ENCODE data around the gene BCL2L12. TPM values are rescaled to one million over a fixed set of nuclear protein-coding genes. Genes with fewer than 3 reads are reported as not detected.

Gene BCL2L12
- total RNA-seq, 1 donor from 2014 or later, result 17.0 TPM

DNA sequence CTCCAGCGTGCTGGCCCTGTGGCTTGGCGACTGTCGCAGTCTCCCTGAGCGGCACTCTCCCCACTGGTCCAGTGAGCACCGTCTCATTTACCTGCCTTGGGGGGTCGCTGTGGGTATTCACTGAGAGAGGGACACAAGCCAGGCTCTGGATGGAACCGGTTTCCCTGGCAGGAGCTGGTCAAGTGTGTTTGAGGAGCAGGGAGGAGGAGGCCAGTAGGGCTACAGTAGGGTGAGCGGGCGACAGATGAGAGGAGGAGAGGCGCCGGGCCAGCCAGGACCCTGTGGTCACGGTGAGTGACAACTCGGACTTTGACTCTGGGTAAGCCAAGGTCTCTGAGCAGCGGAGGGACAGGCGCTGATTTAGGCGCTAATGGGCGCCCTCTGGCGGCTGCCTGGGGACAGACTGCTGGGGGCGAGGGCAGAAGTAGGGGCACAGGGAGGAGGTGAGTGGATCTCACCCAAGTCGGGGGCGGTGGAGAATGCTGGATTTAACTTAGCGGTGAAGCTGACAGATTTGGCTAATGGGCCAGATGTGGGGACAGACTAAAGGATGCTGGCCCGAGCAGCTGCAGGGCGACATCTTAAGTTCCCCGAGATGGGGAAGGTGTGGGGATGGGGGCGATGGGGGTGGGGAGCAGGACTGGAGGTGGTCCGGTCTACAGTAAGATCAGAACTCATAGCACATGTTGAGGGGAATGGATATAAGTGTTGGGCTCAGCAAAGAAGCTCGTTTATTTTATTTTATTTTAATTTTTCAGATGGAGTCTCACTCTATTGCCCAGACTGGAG, 6.6 kb downstream of the BCL2L12 start:
- ATAC-seq, result peak; percentile 18 to 21
- intact Hi-C loops (cut with DNase I), result no loop called here
- H3K36me3 ChIP-seq, result peaks cover 3% of the 10 kb centered on the region
- H3K4me3 ChIP-seq, result no peak overlapping the region
- TF ChIP-seq, protein P1, sequence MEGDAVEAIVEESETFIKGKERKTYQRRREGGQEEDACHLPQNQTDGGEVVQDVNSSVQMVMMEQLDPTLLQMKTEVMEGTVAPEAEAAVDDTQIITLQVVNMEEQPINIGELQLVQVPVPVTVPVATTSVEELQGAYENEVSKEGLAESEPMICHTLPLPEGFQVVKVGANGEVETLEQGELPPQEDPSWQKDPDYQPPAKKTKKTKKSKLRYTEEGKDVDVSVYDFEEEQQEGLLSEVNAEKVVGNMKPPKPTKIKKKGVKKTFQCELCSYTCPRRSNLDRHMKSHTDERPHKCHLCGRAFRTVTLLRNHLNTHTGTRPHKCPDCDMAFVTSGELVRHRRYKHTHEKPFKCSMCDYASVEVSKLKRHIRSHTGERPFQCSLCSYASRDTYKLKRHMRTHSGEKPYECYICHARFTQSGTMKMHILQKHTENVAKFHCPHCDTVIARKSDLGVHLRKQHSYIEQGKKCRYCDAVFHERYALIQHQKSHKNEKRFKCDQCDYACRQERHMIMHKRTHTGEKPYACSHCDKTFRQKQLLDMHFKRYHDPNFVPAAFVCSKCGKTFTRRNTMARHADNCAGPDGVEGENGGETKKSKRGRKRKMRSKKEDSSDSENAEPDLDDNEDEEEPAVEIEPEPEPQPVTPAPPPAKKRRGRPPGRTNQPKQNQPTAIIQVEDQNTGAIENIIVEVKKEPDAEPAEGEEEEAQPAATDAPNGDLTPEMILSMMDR (IDR thresholded peaks at IDR 0.05), result peak; percentile 89
- H3K4me1 ChIP-seq, result peaks cover 15% of the 10 kb centered on the region
- no peaks in the 10 kb centered on the region for H3K9me3 ChIP-seq
- DNase-seq, result peak; percentile 84
- H3K27me3 ChIP-seq (ENCODE audit: low read depth), result no peaks in the 10 kb centered on the region
- H3K27ac ChIP-seq, result no peak overlapping the region

DNA sequence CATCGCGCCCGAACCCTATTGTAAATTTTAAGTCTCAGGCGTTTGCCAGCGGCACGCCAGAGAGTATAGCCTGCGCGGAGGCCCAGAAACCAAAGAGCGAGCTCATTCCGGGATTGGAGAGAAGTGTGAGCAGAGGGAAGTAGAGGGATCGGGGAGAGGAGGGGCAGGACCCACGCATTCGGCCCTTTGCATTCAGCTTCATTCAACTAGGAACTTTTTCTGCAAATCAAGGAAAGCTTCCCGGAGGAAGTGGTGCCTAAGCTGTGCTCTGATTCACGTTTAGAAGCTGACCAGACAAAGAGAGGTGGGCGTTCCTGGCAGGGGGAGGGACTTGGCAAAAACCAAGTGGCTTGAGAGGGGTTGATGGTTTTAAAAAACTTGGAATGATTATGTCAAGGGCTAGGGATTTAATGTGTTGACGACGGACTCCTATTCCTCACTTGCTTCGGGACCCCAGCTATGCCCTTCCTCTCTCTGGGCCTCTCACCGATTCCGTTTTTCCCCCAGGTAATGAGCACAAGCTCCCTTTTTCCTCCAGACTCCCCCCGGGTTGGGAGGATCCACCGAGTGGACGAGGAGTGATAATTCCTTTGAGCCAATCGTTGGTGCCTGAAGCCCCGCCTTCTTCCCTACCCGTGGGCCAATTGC, 10.5 kb downstream of the BCL2L12 start:
- peaks cover 10% of the 10 kb centered on the region for H3K36me3 ChIP-seq
- H3K27me3 ChIP-seq (ENCODE audit: low read depth), result no peaks in the 10 kb centered on the region
- H3K27ac ChIP-seq, result peak overlapping the region; percentile 92
- no peaks in the 10 kb centered on the region for H3K9me3 ChIP-seq
- intact Hi-C loops (cut with DNase I), result no loop called here
- peaks cover 45% of the 10 kb centered on the region for H3K4me1 ChIP-seq
- ATAC-seq (peak; percentile 66 to 67), DNase-seq (peak; percentile 87)
- TF ChIP-seq, protein P1 (IDR thresholded peaks at IDR 0.05), result no peak
- peak overlapping the region; percentile 88 for H3K4me3 ChIP-seq

DNA sequence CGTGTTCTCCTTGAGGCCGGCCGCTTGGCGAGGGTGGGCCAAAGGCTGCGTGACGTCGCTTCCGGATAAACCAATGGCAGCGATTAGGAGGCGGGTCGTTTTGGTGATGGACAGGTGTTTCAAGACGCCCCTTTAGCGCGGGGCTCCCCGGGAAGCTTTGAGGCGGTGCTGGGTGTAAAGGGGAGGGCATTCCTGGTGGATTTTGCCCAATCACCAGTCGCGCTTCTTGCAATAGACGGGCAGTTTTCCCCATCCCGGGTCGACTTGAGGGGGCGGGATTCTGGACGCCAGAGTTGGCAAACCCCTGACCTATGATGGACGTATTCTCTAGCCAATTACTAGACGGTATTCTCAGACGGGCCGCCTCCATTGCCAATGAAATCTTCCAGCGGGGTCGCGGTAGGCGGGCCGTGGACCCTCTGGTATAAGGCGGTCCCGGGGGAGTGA, 11.1 kb downstream of the BCL2L12 start:
- TF ChIP-seq, protein P1 (IDR thresholded peaks at IDR 0.05), result no peak
- Histone ChIP-seq H3K36me3 (peaks cover 14% of the 10 kb centered on the region), H3K4me3 (peak overlapping the region; percentile 88), H3K27me3 (ENCODE audit: low read depth) (no peaks in the 10 kb centered on the region), H3K4me1 (peaks cover 44% of the 10 kb centered on the region), H3K27ac (peak overlapping the region; percentile 92), H3K9me3 (no peaks in the 10 kb centered on the region)
- DNase-seq (peak; percentile 99), ATAC-seq (peak; percentile 89 to 93)
- intact Hi-C loops (cut with DNase I), result no loop called here

DNA sequence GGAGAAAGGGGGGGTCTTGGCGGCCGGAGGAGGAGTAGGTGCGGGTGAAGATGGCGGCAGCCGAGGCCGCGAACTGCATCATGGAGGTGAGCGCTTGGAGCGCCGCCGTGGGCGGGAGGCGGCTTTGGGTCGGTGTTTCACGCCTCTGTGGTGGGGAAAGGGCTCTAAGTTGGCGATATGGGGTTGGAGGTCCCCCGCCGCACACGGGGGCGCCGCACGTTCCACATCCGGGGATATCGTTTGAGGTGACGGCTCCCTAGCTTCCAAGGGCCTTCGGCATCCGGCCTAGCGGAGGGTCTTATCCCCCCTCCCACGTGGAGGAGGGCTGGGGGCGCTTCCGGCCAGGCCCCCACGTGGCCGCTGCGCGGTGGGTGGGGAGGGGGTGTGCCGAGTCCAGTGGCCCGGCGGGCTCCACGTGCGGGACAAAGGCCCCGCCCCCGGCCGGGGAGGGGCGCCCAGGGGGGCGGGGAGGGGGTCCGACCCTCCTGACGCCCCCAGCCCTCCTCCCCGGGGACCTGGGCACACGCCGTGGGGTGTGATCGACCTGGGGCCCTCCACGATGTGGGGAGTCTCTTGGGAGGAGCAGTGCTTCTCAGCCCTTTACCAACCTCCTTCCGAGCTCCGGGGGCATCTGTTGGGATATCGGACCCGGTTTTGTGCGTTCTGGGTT, 11.6 kb downstream of the BCL2L12 start, which contains the start of gene PRMT1:
PRMT1 (plus strand) TSS at position 41 of the 670 bp plus-strand sequence; CDS start at position 51, 10 bp downstream.
- H3K9me3 ChIP-seq, result no peaks in the 10 kb centered on the region
- H3K4me3 ChIP-seq, result peak within 1 kb of the TSS; percentile 88
- H3K27ac ChIP-seq, result peak within 1 kb of the TSS; percentile 92
- intact Hi-C loops (cut with DNase I), result no loop called here
- peaks cover 38% of the 10 kb centered on the region for H3K4me1 ChIP-seq
- no peaks in the 10 kb centered on the region for H3K27me3 ChIP-seq (ENCODE audit: low read depth)
- TF ChIP-seq, protein P1 (IDR thresholded peaks at IDR 0.05), result no peak
- DNase-seq, result no peak
- peak; percentile 3 to 13 for ATAC-seq
- peaks cover 20% of the 10 kb centered on the region for H3K36me3 ChIP-seq

DNA sequence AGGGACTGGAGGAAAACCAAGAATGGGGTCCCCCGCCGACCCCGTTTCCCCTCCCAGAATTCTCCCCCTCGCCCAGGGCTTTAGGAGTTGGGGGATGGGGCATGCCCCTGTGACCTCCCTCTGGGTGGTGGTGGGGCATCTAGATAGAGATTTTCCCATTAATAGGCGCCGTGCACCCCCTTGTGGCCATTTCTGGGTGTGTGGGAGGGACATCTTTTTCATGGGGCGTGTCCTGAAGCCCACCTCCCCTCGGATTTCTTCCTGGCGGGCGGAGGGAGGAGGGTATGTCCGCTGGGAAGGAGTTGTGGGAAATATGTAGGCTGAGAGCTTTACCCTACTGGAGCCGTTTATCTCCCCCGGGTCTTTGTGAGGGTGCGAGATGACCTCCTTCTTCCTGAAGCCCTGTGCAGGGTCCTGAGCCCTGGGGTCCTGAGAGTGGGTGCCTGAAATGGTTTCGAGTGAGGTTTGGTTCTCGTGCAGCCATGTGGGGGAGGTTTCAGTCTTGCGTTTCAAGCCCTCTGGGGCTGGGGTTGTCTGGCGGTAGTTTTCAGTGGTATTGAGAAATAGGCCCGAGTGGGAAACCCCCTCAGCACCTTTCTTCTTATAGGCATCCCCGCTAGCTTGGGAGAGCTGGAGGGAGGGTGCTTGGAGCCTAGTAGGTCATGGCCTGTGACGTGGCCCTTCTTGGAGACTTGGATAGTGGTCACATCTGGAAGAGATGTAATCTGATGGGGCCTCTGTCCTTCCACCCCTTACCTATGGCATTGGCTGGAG, 12.4 kb downstream of the BCL2L12 start:
- ATAC-seq (peak; percentile 7 to 15), DNase-seq (peak; percentile 79)
- peak overlapping the region; percentile 92 for H3K27ac ChIP-seq
- peaks cover 37% of the 10 kb centered on the region for H3K4me1 ChIP-seq
- peaks cover 27% of the 10 kb centered on the region for H3K36me3 ChIP-seq
- TF ChIP-seq, protein P1 (IDR thresholded peaks at IDR 0.05), result peak; percentile 64
- intact Hi-C loops (cut with DNase I), result no loop called here
- peak overlapping the region; percentile 88 for H3K4me3 ChIP-seq
- H3K27me3 ChIP-seq (ENCODE audit: low read depth), result no peaks in the 10 kb centered on the region
- H3K9me3 ChIP-seq, result no peaks in the 10 kb centered on the region

Measured in lower lobe of right lung (tissue), 2 donors.